HEK293 (cell line): Measurements from ENCODE around the gene ADRM1.

ENCODE experiments used
- CTCF ChIA-PET: fragments of 350-600 bp; formaldehyde crosslinking; extraction: SDS; loops from one replicate; lab custom pipeline; 2021; ENCODE audit warnings: antibody characterized with exemption; lab: Yijun Ruan, JAX
- POLR2A ChIA-PET: fragments of 300-600 bp; formaldehyde crosslinking; extraction: SDS; loops from one replicate; lab custom pipeline; 2020; ENCODE audit warnings: antibody characterized with exemption, inconsistent platforms; lab: Yijun Ruan, JAX
- H3K27ac ChIP-seq: fragments of 200-500 bp; sonication (Bioruptor generic); 2 replicates; pipeline ENCODE4 v1.5.1; 2014; ENCODE audit warnings: low read depth, low read length, control low read depth, inconsistent platforms; ENCODE audit errors: extremely low read depth
- H3K36me3 ChIP-seq, 2 experiments: fragments of 200-500 bp in 1 of 2; sonication (Bioruptor generic) in 1 of 2; 1 replicate in 1 of 2; 2 replicates in 1 of 2; pipeline ENCODE4 v1.5.1; 2014 to 2017; ENCODE audit warnings: inconsistent platforms in 2 of 2, low read length in 2 of 2; ENCODE audit not compliant: control insufficient read depth in 2 of 2, insufficient read depth in 1 of 2
- H3K4me1 ChIP-seq: fragments of 200-500 bp; sonication (Bioruptor generic); 2 replicates; pipeline ENCODE4 v1.5.1; 2014; ENCODE audit warnings: mild to moderate bottlenecking, low read length, inconsistent platforms; ENCODE audit not compliant: control insufficient read depth, insufficient read depth
- H3K4me3 ChIP-seq: 2 replicates; pipeline ENCODE4 v1.5.1; 2011; ENCODE audit warnings: low read depth, mild to moderate bottlenecking, control low read depth, low read length, moderate library complexity
- H3K9me3 ChIP-seq: fragments of 200-500 bp; sonication (Bioruptor generic); 2 replicates; pipeline ENCODE4 v1.5.1; 2014; ENCODE audit warnings: low read depth, low read length, inconsistent platforms; ENCODE audit not compliant: control insufficient read depth, insufficient read depth
- HOXD13 ChIP-seq: sonication (generic); formaldehyde crosslinking; IDR thresholded peaks from 2 replicates; pipeline ENCODE4 v1.8.0; 2022; ENCODE audit warnings: missing genetic modification reagents, borderline replicate concordance
- KLF9 ChIP-seq: fragments of 450-650 bp; formaldehyde crosslinking; IDR thresholded peaks from 2 replicates; pipeline ENCODE4 v1.5.1; 2016; ENCODE audit warnings: missing biosample characterization, missing genetic modification characterization, low read depth
- PATZ1 ChIP-seq: fragments of 450-650 bp; formaldehyde crosslinking; IDR thresholded peaks from 2 replicates; pipeline ENCODE4 v1.5.1; 2016; ENCODE audit warnings: missing biosample characterization, missing genetic modification characterization
- REPIN1 ChIP-seq: fragments of 450-650 bp; formaldehyde crosslinking; IDR thresholded peaks from 2 replicates; pipeline ENCODE4 v1.5.1; 2017; ENCODE audit warnings: missing biosample characterization, missing genetic modification characterization, low read depth
- SCRT1 ChIP-seq: fragments of 450-650 bp; formaldehyde crosslinking; IDR thresholded peaks from 2 replicates; pipeline ENCODE4 v1.5.1; 2016; ENCODE audit warnings: missing biosample characterization, missing genetic modification characterization, borderline replicate concordance
- TRIM28 ChIP-seq: IDR thresholded peaks from 2 replicates; pipeline ENCODE4 v1.6.1; 2011; ENCODE audit warnings: low read length, control low read depth, borderline replicate concordance
- ZBTB1 ChIP-seq: fragments of 450-650 bp; formaldehyde crosslinking; IDR thresholded peaks from 2 replicates; pipeline ENCODE4 v1.5.1; 2016; ENCODE audit warnings: missing biosample characterization, missing genetic modification characterization
- ZBTB10 ChIP-seq: fragments of 450-650 bp; formaldehyde crosslinking; IDR thresholded peaks from 2 replicates; pipeline ENCODE4 v1.5.1; 2016; ENCODE audit warnings: missing biosample characterization, missing genetic modification characterization
- ZBTB20 ChIP-seq: fragments of 450-650 bp; formaldehyde crosslinking; IDR thresholded peaks from 2 replicates; pipeline ENCODE4 v1.5.1; 2016; ENCODE audit warnings: missing biosample characterization, missing genetic modification characterization
- ZBTB26 ChIP-seq: fragments of 450-650 bp; formaldehyde crosslinking; optimal IDR thresholded peaks from 2 replicates; pipeline ENCODE3; 2016; ENCODE audit warnings: missing biosample characterization, mild to moderate bottlenecking, missing genetic modification characterization
- ZBTB6 ChIP-seq: fragments of 450-650 bp; formaldehyde crosslinking; IDR thresholded peaks from 2 replicates; pipeline ENCODE4 v1.5.1; 2017; ENCODE audit warnings: missing biosample characterization, missing genetic modification characterization
- ZBTB8A ChIP-seq: fragments of 450-650 bp; formaldehyde crosslinking; IDR thresholded peaks from 2 replicates; pipeline ENCODE4 v1.5.1; 2016; ENCODE audit warnings: missing biosample characterization, missing genetic modification characterization
- ZNF169 ChIP-seq: fragments of 450-650 bp; formaldehyde crosslinking; IDR thresholded peaks from 2 replicates; pipeline ENCODE4 v1.5.1; 2016; ENCODE audit warnings: missing biosample characterization, missing genetic modification characterization
- ZNF18 ChIP-seq: fragments of 450-650 bp; formaldehyde crosslinking; IDR thresholded peaks from 2 replicates; pipeline ENCODE4 v1.5.1; 2016; ENCODE audit warnings: missing biosample characterization, missing genetic modification characterization
- ZNF398 ChIP-seq: fragments of 450-650 bp; formaldehyde crosslinking; IDR thresholded peaks from 2 replicates; pipeline ENCODE4 v1.5.1; 2017; ENCODE audit warnings: missing biosample characterization, missing genetic modification characterization
- ZNF423 ChIP-seq: fragments of 450-650 bp; formaldehyde crosslinking; IDR thresholded peaks from 2 replicates; pipeline ENCODE4 v1.5.1; 2016; ENCODE audit warnings: missing biosample characterization, missing genetic modification characterization
- ZNF580 ChIP-seq: fragments of 450-650 bp; formaldehyde crosslinking; IDR thresholded peaks from 2 replicates; pipeline ENCODE4 v1.5.1; 2016; ENCODE audit warnings: missing biosample characterization, missing genetic modification characterization
- ZNF664 ChIP-seq: fragments of 450-650 bp; formaldehyde crosslinking; IDR thresholded peaks from 2 replicates; pipeline ENCODE4 v1.5.1; 2016; ENCODE audit warnings: missing biosample characterization, missing genetic modification characterization
- ZSCAN30 ChIP-seq: fragments of 450-650 bp; IDR thresholded peaks from 2 replicates; pipeline ENCODE4 v1.5.1; 2018; ENCODE audit warnings: missing biosample characterization, mild to moderate bottlenecking, missing genetic modification characterization, moderate library complexity

The ADRM1 gene

GRCh38 chr20:62350098-62350628, 47.4 kb downstream of the ADRM1 start (continued):
- TF ChIP-seq PATZ1 (no peak), ZNF18 (tag by site-specific recombination) (no peak), REPIN1 (no peak), ZBTB6 (tag by site-specific recombination) (no peak), TRIM28 (no peak), HOXD13 (CRISPR knock-in tag) (no peak), SCRT1 (tag by site-specific recombination) (peak; percentile 96), ZNF398 (tag by site-specific recombination) (no peak), ZBTB1 (tag by site-specific recombination) (no peak)

GRCh38 chr20:62350629-62351422, 48.0 kb downstream of the ADRM1 start:
- POLR2A ChIA-PET = interaction anchor here (0.7 to 2.2 kb wide), 8 partner anchors 10 to 49 kb away, joined by 3 to 17 read pairs (median 6); partner anchors contain the start of genes LAMA5 and RPS21
- H3K4me1 ChIP-seq = peaks cover 6% of the 10 kb centered on the region
- no peak overlapping the region for H3K4me3 ChIP-seq
- H3K9me3 ChIP-seq = no peaks in the 10 kb centered on the region
- TF ChIP-seq KLF9 (tag by site-specific recombination) (no peak), ZNF664 (tag by site-specific recombination) (no peak), ZNF580 (tag by site-specific recombination) (no peak), ZBTB10 (0 out of 2 replicates have a peak, but pooled peaks have one; percentile 0), ZBTB20 (0 out of 2 replicates have a peak, but pooled peaks have one; percentile 22), ZBTB26 (peak; percentile 1), ZNF169 (tag by site-specific recombination) (no peak), ZNF423 (tag by site-specific recombination) (peak; percentile 66; the same call in 1 of the 2 replicates), ZSCAN30 (tag by site-specific recombination) (no peak), ZBTB8A (tag by site-specific recombination) (0 out of 2 replicates have a peak, but pooled peaks have one; percentile 34)
- TF ChIP-seq, all 188 proteins: peak for 5
- CTCF ChIA-PET = interaction anchor here (0.9 to 1.4 kb wide), 3 partner anchors 12 to 32 kb away, joined by 4 to 7 read pairs (median 7); no protein-coding TSS in a partner anchor
- Histone ChIP-seq H3K36me3 (peaks cover 0 to 63% of the 10 kb centered on the region in 2 experiments; a peak in 1 of 3 replicates), H3K27ac (no peak overlapping the region)
